H9 (cell line): Measurements from ENCODE around the gene PIP4K2A. TPM values are rescaled to one million over a fixed set of nuclear protein-coding genes. Genes with fewer than 3 reads are reported as not detected.

Source experiments
- DNase-seq: peaks from one replicate; pipeline ENCODE4 v3.0.0-alpha.2; 2017
- H2AFZ ChIP-seq: one replicate; pipeline ENCODE4 v1.6.1; 2013; ENCODE audit warnings: mild to moderate bottlenecking, low read length, control low read depth, moderate library complexity
- H2AK5ac ChIP-seq: 2 replicates; pipeline ENCODE4 v1.6.1; 2013; ENCODE audit warnings: low read length, control low read depth, mixed read lengths; ENCODE audit not compliant: insufficient read length
- H2BK120ac ChIP-seq: one replicate; pipeline ENCODE4 v1.6.1; 2013; ENCODE audit warnings: low read depth, mild to moderate bottlenecking, low read length, control low read depth, inconsistent platforms; ENCODE audit not compliant: poor library complexity, severe bottlenecking
- H2BK12ac ChIP-seq: 2 replicates; pipeline ENCODE4 v1.6.1; 2013; ENCODE audit warnings: low read length, control low read depth, mixed read lengths, low read depth; ENCODE audit not compliant: insufficient read length
- H2BK15ac ChIP-seq: 2 replicates; pipeline ENCODE4 v1.6.1; 2013; ENCODE audit warnings: low read depth, low read length, control low read depth
- H2BK20ac ChIP-seq: one replicate; pipeline ENCODE4 v1.6.1; 2013; ENCODE audit warnings: low read depth, mild to moderate bottlenecking, low read length, control low read depth, inconsistent platforms; ENCODE audit not compliant: poor library complexity, severe bottlenecking
- H2BK5ac ChIP-seq: 2 replicates; pipeline ENCODE4 v1.6.1; 2013; ENCODE audit warnings: low read length, control low read depth, mixed read lengths; ENCODE audit not compliant: insufficient read length
- H3K14ac ChIP-seq: 2 replicates; pipeline ENCODE4 v1.6.1; 2013; ENCODE audit warnings: low read length, control low read depth; ENCODE audit not compliant: insufficient read depth
- H3K18ac ChIP-seq: 2 replicates; pipeline ENCODE4 v1.6.1; 2013; ENCODE audit warnings: low read depth, mild to moderate bottlenecking, mixed read lengths, low read length, control low read depth; ENCODE audit not compliant: insufficient read length
- H3K23ac ChIP-seq: 2 replicates; pipeline ENCODE4 v1.6.1; 2013; ENCODE audit warnings: low read length, control low read depth, mixed read lengths, low read depth; ENCODE audit not compliant: insufficient read length
- H3K23me2 ChIP-seq: 2 replicates; pipeline ENCODE4 v1.6.1; 2013; ENCODE audit warnings: low read depth, mild to moderate bottlenecking, mixed read lengths, low read length, control low read depth; ENCODE audit not compliant: insufficient read length, poor library complexity, severe bottlenecking
- H3K27ac ChIP-seq: 2 replicates; pipeline ENCODE4 v1.5.1; 2013; ENCODE audit warnings: low read length, control low read depth, mixed read lengths, low read depth; ENCODE audit not compliant: insufficient read length
- H3K27me3 ChIP-seq: 2 replicates; pipeline ENCODE4 v1.6.1; 2013; ENCODE audit warnings: low read length, control low read depth, inconsistent platforms; ENCODE audit not compliant: insufficient read depth
- H3K4ac ChIP-seq: 2 replicates; pipeline ENCODE4 v1.6.1; 2013; ENCODE audit warnings: low read depth, mild to moderate bottlenecking, control low read depth, inconsistent platforms, low read length, moderate library complexity
- H3K4me1 ChIP-seq: 2 replicates; pipeline ENCODE4 v1.6.1; 2013; ENCODE audit warnings: low read length, control low read depth, inconsistent platforms; ENCODE audit not compliant: insufficient read depth
- H3K4me2 ChIP-seq: 2 replicates; pipeline ENCODE4 v1.6.1; 2013; ENCODE audit warnings: low read length, control low read depth, mixed read lengths; ENCODE audit not compliant: insufficient read length, insufficient read depth
- H3K56ac ChIP-seq: 2 replicates; pipeline ENCODE4 v1.6.1; 2013; ENCODE audit warnings: low read depth, mild to moderate bottlenecking, mixed read lengths, low read length, control low read depth; ENCODE audit not compliant: insufficient read length
- H3K79me1 ChIP-seq: 2 replicates; pipeline ENCODE4 v1.6.1; 2013; ENCODE audit warnings: low read depth, mild to moderate bottlenecking, moderate library complexity, low read length, control low read depth, inconsistent platforms; ENCODE audit not compliant: insufficient read depth, poor library complexity, severe bottlenecking
- H3K79me2 ChIP-seq: 2 replicates; pipeline ENCODE4 v1.6.1; 2013; ENCODE audit warnings: low read length, control low read depth, inconsistent platforms; ENCODE audit not compliant: insufficient read depth
- H3K9ac ChIP-seq: 2 replicates; pipeline ENCODE4 v1.6.1; 2013; ENCODE audit warnings: low read length, control low read depth, mixed read lengths; ENCODE audit not compliant: insufficient read length; ENCODE audit errors: extremely low read depth
- H3K9me3 ChIP-seq: one replicate; pipeline ENCODE4 v1.6.1; 2013; ENCODE audit warnings: low read depth, low read length, inconsistent platforms; ENCODE audit not compliant: control insufficient read depth
- H3T11ph ChIP-seq: one replicate; pipeline ENCODE4 v1.6.1; 2013; ENCODE audit warnings: mild to moderate bottlenecking, low read length, control low read depth, inconsistent platforms
- H4K20me1 ChIP-seq: one replicate; pipeline ENCODE4 v1.6.1; 2013; ENCODE audit not compliant: control insufficient read depth, insufficient read length, insufficient read depth
- H4K5ac ChIP-seq: 2 replicates; pipeline ENCODE4 v1.6.1; 2013; ENCODE audit warnings: low read depth, mild to moderate bottlenecking, mixed read lengths, low read length, control low read depth; ENCODE audit not compliant: insufficient read length
- H4K8ac ChIP-seq: replicated peaks from 2 replicates; pipeline ENCODE4 v1.6.1; 2013; ENCODE audit warnings: low read length, control low read depth, mixed read lengths, low read depth; ENCODE audit not compliant: insufficient read length
- H4K91ac ChIP-seq: 2 replicates; pipeline ENCODE4 v1.6.1; 2013; ENCODE audit warnings: low read depth, mild to moderate bottlenecking, moderate library complexity, mixed read lengths, low read length, control low read depth; ENCODE audit not compliant: insufficient read length
- H3K27ac Mint-ChIP-seq, 3 experiments: 2 replicates in 2 of 3; 3 replicates in 1 of 3; pipeline ENCODE4 v1.8.0; 2020 to 2021; ENCODE audit warnings: mixed read lengths in 3 of 3, mild to moderate bottlenecking in 1 of 3, moderate library complexity in 1 of 3
- H3K27me3 Mint-ChIP-seq: 2 replicates; pipeline ENCODE4 v1.8.0; 2021; ENCODE audit warnings: low read depth, mild to moderate bottlenecking, moderate library complexity, mixed read lengths
- H3K36me3 Mint-ChIP-seq, 3 experiments: 2 replicates in 2 of 3; 3 replicates in 1 of 3; pipeline ENCODE4 v1.8.0; 2020 to 2021; ENCODE audit warnings: low read depth in 3 of 3, mixed read lengths in 3 of 3; ENCODE audit not compliant: insufficient read depth in 1 of 3
- H3K4me1 Mint-ChIP-seq, 2 experiments: 2 replicates each; pipeline ENCODE4 v1.8.0; 2020; ENCODE audit warnings: mixed read lengths in 2 of 2
- H3K4me3 Mint-ChIP-seq, 2 experiments: 2 replicates in 1 of 2; 3 replicates in 1 of 2; pipeline ENCODE4 v1.8.0; 2020 to 2021; ENCODE audit warnings: mild to moderate bottlenecking in 2 of 2, mixed read lengths in 2 of 2, moderate library complexity in 1 of 2
- H3K9me3 Mint-ChIP-seq, 2 experiments: 2 replicates in 1 of 2; 3 replicates in 1 of 2; pipeline ENCODE4 v1.8.0; 2020; ENCODE audit warnings: mild to moderate bottlenecking in 2 of 2, mixed read lengths in 2 of 2, moderate library complexity in 1 of 2
- WGBS: extraction: QIAGEN DNeasy Blood & Tissue Kit; methylation state at CpG from one replicate; pipeline ENCODE4 v1.1.7; 2013; ENCODE audit warnings: missing lambda C conversion rate, low lambda C conversion rate, mixed read lengths; ENCODE audit not compliant: insufficient read length; ENCODE audit errors: extremely low coverage; 5-methylcytosine and 5-hydroxymethylcytosine counted together
- total RNA-seq: library from RNA; stranded (reverse); gene quantifications from 2 replicates; pipeline ENCODE4 v1.2.1, GENCODE V29; 2021
- TF ChIP-seq, protein P1 (sequence below): fragments of 200-600 bp; sonication (generic); conservative IDR thresholded peaks from 3 replicates; pipeline ENCODE4 v1.8.0; 2021; ENCODE audit warnings: antibody characterized with exemption, mild to moderate bottlenecking

Gene PIP4K2A
- total RNA-seq, 1 experiment from 2014 or later, result 33.6 TPM

DNA sequence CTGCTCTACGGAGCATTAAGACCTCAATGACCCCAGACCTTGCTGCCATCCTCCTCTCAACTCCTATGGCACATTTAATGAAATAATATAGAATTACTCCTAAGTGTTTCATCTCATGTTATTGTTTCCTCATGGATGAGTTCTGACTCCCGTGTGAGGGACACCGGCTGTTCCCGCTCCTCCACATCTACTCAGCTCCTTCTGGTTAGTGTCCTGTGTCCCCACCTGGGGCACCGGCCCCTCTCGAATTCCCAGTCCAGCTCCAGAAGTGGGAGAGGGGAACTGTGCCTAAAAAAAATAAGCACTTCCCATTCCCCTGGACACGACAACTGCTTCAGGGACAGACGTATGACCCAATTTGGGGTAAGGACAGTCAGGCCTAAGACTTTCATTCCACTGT, 58.3 kb downstream of the PIP4K2A start:
- Histone ChIP-seq H2BK12ac (no peak overlapping the region), H3K27me3 (no peaks in the 10 kb centered on the region)

More for the DNA sequence above, 58.3 kb downstream of the PIP4K2A start:
- H3K4me2 ChIP-seq, result no peak overlapping the region
- no peak overlapping the region for H3K56ac ChIP-seq
- no peaks in the 10 kb centered on the region for H4K20me1 ChIP-seq
- H3K9ac ChIP-seq, result no peak overlapping the region
- TF ChIP-seq, protein P1, sequence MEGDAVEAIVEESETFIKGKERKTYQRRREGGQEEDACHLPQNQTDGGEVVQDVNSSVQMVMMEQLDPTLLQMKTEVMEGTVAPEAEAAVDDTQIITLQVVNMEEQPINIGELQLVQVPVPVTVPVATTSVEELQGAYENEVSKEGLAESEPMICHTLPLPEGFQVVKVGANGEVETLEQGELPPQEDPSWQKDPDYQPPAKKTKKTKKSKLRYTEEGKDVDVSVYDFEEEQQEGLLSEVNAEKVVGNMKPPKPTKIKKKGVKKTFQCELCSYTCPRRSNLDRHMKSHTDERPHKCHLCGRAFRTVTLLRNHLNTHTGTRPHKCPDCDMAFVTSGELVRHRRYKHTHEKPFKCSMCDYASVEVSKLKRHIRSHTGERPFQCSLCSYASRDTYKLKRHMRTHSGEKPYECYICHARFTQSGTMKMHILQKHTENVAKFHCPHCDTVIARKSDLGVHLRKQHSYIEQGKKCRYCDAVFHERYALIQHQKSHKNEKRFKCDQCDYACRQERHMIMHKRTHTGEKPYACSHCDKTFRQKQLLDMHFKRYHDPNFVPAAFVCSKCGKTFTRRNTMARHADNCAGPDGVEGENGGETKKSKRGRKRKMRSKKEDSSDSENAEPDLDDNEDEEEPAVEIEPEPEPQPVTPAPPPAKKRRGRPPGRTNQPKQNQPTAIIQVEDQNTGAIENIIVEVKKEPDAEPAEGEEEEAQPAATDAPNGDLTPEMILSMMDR, result no peak
- peaks cover 0 to 4% (median 0%) of the 10 kb centered on the region in 3 experiments; a peak in 3 of 7 replicates for H3K36me3 Mint-ChIP-seq
- H3T11ph ChIP-seq, result no peak overlapping the region
- H2BK20ac ChIP-seq, result no peak overlapping the region
- peaks cover 8% of the 10 kb centered on the region for H3K4me1 ChIP-seq
- H3K27ac Mint-ChIP-seq, result no peak overlapping the region; a peak in 2 of 7 replicates
- H2AFZ ChIP-seq, result no peak overlapping the region
- H2AK5ac ChIP-seq, result no peak overlapping the region
- H4K91ac ChIP-seq, result no peak overlapping the region
- H4K5ac ChIP-seq, result no peak overlapping the region
- H3K4me3 Mint-ChIP-seq, result no peak overlapping the region
- H2BK15ac ChIP-seq, result no peak overlapping the region
- WGBS, result no CpG with 5 or more reads among the region's 8 CpGs
- no peaks in the 10 kb centered on the region for H3K23me2 ChIP-seq
- no peak overlapping the region for H4K8ac ChIP-seq
- no peaks in the 10 kb centered on the region for H3K9me3 ChIP-seq
- H3K4ac ChIP-seq, result no peak overlapping the region
- no peak overlapping the region for H3K18ac ChIP-seq
- no peaks in the 10 kb centered on the region for H3K27me3 Mint-ChIP-seq
- no peak overlapping the region for H3K23ac ChIP-seq
- H2BK120ac ChIP-seq, result no peak overlapping the region
- H3K14ac ChIP-seq, result no peak overlapping the region
- H3K9me3 Mint-ChIP-seq, result no peaks in the 10 kb centered on the region
- H3K4me1 Mint-ChIP-seq, result peaks cover 47 to 67% of the 10 kb centered on the region in 2 experiments
- DNase-seq, result no peak
- H3K27ac ChIP-seq, result no peak overlapping the region
- H3K79me1 ChIP-seq, result peaks cover 3% of the 10 kb centered on the region
- peaks cover 4% of the 10 kb centered on the region; the same call in 1 of the 2 replicates for H3K79me2 ChIP-seq
- no peak overlapping the region for H2BK5ac ChIP-seq
